Astrocyte (in vitro differentiated cells and primary cell): ENCODE results near the gene HENMT1.

ENCODE experiments used
- EZH2 ChIP-seq: IDR thresholded peaks from 2 replicates; pipeline ENCODE4 v1.6.1; 2012; ENCODE audit warnings: mild to moderate bottlenecking, low read length, inconsistent platforms; ENCODE audit not compliant: insufficient read depth
- TF ChIP-seq, protein P1 (sequence below): IDR thresholded peaks from 2 replicates; pipeline ENCODE4 v1.5.1; 2011; ENCODE audit warnings: low read depth, mild to moderate bottlenecking, inconsistent platforms, low read length, moderate library complexity; ENCODE audit not compliant: insufficient read depth

DNA sequence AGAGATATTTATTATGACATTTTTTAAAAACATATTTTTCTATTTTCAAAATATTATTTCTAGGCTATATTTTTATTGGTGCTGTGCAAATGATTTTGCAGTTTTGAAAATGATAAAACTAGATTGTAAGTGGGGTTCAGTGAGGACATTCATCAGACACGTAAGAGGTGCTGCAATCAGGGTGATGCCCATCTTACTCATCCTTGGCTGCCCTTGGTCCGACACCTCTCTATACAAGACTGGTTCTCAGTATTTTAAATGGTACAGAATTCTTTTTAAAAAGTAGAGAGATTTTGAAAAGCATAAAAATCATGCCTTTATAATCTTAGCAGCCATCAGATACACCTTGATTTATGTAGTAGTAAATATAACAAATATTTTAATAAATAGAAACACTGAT is 24.0 kb downstream of the HENMT1 start:
- no peak for TF ChIP-seq EZH2
- TF ChIP-seq, protein P1, sequence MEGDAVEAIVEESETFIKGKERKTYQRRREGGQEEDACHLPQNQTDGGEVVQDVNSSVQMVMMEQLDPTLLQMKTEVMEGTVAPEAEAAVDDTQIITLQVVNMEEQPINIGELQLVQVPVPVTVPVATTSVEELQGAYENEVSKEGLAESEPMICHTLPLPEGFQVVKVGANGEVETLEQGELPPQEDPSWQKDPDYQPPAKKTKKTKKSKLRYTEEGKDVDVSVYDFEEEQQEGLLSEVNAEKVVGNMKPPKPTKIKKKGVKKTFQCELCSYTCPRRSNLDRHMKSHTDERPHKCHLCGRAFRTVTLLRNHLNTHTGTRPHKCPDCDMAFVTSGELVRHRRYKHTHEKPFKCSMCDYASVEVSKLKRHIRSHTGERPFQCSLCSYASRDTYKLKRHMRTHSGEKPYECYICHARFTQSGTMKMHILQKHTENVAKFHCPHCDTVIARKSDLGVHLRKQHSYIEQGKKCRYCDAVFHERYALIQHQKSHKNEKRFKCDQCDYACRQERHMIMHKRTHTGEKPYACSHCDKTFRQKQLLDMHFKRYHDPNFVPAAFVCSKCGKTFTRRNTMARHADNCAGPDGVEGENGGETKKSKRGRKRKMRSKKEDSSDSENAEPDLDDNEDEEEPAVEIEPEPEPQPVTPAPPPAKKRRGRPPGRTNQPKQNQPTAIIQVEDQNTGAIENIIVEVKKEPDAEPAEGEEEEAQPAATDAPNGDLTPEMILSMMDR, result no peak
